K562 (cell line): ENCODE measurements around the gene PI16. TPM values are rescaled to one million over a fixed set of nuclear protein-coding genes. Genes with fewer than 3 reads are reported as not detected.

Experiments used
- BRD4 ChIP-seq: fragments of 200-600 bp; sonication (generic); IDR thresholded peaks from 2 replicates; pipeline ENCODE4 v1.6.1; 2017; ENCODE audit warnings: inconsistent platforms
- CREB3L1 ChIP-seq: fragments of 450-650 bp; IDR thresholded peaks from 2 replicates; pipeline ENCODE4 v1.6.1; 2014; ENCODE audit warnings: low read depth, mild to moderate bottlenecking, moderate library complexity, borderline replicate concordance
- HDAC1 ChIP-seq, 2 experiments: fragments of 450-650 bp; IDR thresholded peaks; 2 replicates each; pipeline ENCODE4 v1.6.1; 2016 to 2017; ENCODE audit warnings: inconsistent platforms in 1 of 2, mild to moderate bottlenecking in 1 of 2, moderate library complexity in 1 of 2
- MECOM ChIP-seq: fragments of 250-450 bp; sonication (Bioruptor Pico); IDR thresholded peaks from 2 replicates; pipeline ENCODE4 v1.8.0; 2022; ENCODE audit warnings: inconsistent platforms
- POLR2H ChIP-seq: IDR thresholded peaks from 2 replicates; pipeline ENCODE4 v1.6.1; 2016; ENCODE audit warnings: missing genetic modification characterization, low read depth, mild to moderate bottlenecking, control low read depth, missing compliant biosample characterization, moderate library complexity
- PRMT5 ChIP-seq: sonication (generic); formaldehyde crosslinking; IDR thresholded peaks from 2 replicates; pipeline ENCODE4 v1.5.0; 2020; ENCODE audit warnings: missing genetic modification reagents
- ZNF121 ChIP-seq: sonication (generic); formaldehyde crosslinking; conservative IDR thresholded peaks from 2 replicates; pipeline ENCODE4 v1.8.0; 2022; ENCODE audit warnings: missing genetic modification reagents
- ZNF384 ChIP-seq: IDR thresholded peaks from 2 replicates; pipeline ENCODE4 v1.6.1; 2012; ENCODE audit warnings: low read depth, low read length, improper control_type of control experiment
- ZNF740 ChIP-seq, 3 experiments: fragments of 200-800 bp in 1 of 3; sonication (Bioruptor generic) in 1 of 3; sonication (generic) in 1 of 3; formaldehyde crosslinking in 1 of 3; IDR thresholded peaks; 2 replicates each; pipeline versions ENCODE4 v1.6.1 to v1.8.0; 2016 to 2022; ENCODE audit warnings: mild to moderate bottlenecking in 2 of 3, missing compliant biosample characterization in 2 of 3, missing genetic modification characterization in 2 of 3, missing genetic modification reagents in 1 of 3
- ZZZ3 ChIP-seq: fragments of 450-650 bp; IDR thresholded peaks from 2 replicates; pipeline ENCODE4 v1.6.1; 2016; ENCODE audit warnings: antibody characterized with exemption, mild to moderate bottlenecking, moderate library complexity
- polyA plus RNA-seq, 8 experiments: library from polyadenylated mRNA; depleted of rRNA in 4 of 8; stranded (reverse) in 5 of 8; unstranded in 3 of 8; fragments of >200 nt; fragmentation: Nextera tagmentation in 2 of 8; fragmentation: Illumina TruSeq in 1 of 8; extraction: Ambion mirVana in 2 of 8; extraction: Trizol in 1 of 8; gene quantifications; 2 replicates each; pipeline versions ENCODE4 v1.2.1 to v1.2.3, GENCODE V29; 2011 to 2014; ENCODE audit warnings: inconsistent platforms in 1 of 8, missing spikeins in 1 of 8
- total RNA-seq, 7 experiments: library from RNA; depleted of rRNA in 6 of 7; stranded (reverse); fragments of >200 nt in 6 of 7; fragmentation: Illumina TruSeq in 2 of 7; extraction: Trizol in 2 of 7; gene quantifications; 2 replicates each; pipeline versions ENCODE4 v1.2.1 to v1.2.3, GENCODE V29; 2011 to 2021; ENCODE audit warnings: low replicate concordance in 1 of 7

PI16 gene
- total and polyA plus RNA-seq, 9 of the 15 experiments (the other 6 are each of a cell fraction or from before 2014, with no cell fraction given) = 0.06 to 0.18 TPM; not detected in 7

GRCh38 chr6:36913082-36913481 is 41.5 kb upstream of the PI16 start (continued):
- TF ChIP-seq POLR2H (tag) (no peak), ZNF740 (CRISPR knock-in tag; IDR thresholded peaks at IDR 0.05) (no peak), ZNF740 (tag; IDR thresholded peaks at IDR 0.05) (no peak), ZNF121 (CRISPR knock-in tag) (no peak), ZZZ3 (no peak), BRD4 (no peak), ZNF384 (no peak), HDAC1 (IDR thresholded peaks at IDR 0.05) (no peak), CREB3L1 (no peak), MECOM (no peak), PRMT5 (CRISPR knock-in tag) (no peak)
